T-helper 22 cell (primary cell): ENCODE data around the gene GPANK1.
A peak's percentile ranks its signal among the peaks of the same experiment; 100 is the strongest.

ENCODE experiments used
- DNase-seq: peaks from one replicate; pipeline ENCODE4 v3.0.0-alpha.2; 2020; ENCODE audit warnings: low read depth

The GPANK1 gene

DNA sequence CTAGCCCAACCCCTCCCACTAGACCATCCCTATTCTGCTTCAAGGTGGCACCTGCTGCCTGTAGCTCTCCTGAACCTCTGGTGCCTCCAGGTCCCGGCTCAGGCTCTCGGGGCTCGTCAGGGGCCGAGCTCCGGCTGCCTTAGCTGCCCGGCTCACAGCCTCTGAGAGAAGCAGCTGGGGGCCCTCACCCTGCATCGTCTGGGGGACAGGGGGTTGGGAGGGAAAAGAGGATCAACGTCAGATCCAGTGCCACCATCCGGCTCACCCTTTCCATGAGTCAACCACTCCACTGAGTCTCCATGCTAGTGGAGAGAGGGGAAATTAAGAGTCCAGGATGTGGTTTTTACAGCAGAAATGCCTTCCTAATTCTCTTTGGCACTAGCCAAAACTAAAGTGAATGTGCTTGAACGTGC is 25.3 kb downstream of the GPANK1 start:
- DNase-seq, result no peak

DNA sequence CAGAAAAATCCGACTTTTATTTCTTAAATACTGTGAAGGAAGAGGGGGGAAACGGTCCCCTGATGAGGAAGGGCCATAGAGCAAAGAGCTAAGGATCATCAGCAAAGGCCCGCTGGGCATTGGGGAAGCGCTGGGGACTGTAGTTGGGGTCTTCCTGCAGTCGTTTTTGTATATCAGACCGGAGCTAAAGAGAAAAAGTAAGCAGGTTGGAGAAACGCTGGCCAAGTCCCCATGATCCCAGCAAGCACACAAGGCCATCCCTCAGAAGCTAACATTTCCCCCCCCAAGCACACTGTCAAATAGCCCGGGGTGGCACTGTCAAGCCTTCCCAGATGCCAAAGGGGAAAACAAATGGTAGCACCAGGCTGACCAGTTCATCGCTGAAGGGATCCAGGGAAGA is 25.8 kb downstream of the GPANK1 start:
- no peak for DNase-seq

DNA sequence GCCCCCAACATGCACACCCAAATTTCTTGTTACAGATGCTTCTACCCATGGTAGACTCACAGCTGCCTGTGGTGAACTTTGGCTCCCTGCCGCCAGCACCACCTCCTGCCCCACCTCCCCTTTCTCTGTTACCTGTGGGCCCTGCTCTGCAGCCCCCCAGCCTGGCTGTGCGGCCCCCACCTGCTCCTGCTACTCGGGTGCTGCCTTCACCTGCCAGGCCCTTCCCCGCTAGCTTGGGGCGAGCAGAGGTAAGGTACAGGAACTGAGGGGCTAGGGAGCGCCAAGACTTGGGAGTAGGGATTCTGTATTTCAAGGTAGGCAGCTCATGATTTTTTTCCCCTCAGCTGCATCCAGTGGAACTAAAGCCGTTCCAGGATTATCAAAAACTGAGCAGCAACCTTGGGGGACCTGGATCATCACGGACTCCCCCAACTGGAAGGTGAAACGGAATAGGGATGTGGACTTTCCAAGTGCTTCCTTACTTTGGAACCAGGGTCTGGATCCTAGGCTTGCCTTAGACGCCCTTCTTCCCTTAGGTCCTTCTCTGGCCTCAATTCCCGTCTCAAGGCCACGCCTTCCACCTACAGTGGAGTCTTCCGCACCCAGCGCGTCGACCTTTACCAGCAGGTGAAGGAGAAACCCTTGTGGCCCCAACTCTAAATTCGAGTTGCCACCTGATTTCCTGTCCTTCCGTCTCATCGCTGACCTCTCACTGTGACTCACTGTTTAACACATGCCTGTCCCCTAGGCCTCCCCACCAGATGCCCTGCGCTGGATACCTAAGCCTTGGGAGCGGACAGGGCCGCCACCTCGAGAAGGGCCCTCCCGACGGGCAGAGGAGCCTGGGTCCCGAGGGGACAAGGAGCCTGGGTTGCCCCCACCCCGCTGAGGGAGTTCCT is 27.9 kb downstream of the GPANK1 start:
- no peak for DNase-seq

DNA sequence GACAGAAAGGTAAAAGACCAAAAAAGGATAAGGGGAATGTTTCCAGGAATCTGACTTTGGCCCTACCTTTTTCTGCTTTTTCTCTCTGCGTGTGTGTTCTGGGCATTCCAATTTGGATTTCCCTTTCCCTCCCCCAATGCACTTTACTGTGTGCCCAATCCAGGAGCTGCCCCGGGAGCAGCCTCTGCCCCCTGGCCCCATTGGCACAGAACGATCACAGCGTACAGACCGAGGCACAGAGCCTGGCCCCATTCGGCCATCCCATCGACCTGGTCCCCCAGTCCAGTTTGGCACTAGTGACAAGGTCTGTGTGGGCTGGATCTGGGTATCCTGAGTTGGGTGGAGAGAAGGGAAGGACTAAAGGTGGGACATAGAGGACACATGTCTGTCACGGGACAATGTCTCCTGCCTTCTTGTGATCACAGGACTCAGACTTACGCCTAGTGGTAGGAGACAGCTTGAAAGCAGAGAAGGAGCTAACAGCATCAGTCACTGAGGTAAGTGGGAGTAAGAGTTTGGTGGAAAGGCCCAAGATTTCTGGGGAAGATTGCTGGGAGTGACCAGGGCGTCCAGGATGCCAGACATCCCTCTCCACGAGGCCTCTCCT is 29.7 kb downstream of the GPANK1 start:
- DNase-seq, result no peak

DNA sequence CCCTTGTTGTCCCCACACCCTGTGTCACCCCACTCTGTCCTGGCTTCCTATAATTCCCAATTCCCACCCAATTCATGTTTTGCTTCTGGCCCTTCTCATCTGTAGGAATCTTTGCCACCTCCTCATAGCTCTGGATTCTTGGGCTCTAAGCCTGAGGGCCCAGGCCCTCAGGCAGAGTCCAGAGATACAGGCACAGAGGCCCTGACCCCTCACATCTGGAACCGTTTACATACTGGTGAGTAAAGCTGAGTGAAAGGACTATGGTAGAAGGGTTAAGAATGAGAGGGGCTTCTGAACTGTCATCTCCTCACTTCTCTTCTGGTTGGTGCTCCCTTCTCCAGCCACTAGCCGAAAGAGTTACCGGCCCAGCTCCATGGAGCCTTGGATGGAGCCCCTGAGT is 30.7 kb downstream of the GPANK1 start:
- DNase-seq, result no peak

DNA sequence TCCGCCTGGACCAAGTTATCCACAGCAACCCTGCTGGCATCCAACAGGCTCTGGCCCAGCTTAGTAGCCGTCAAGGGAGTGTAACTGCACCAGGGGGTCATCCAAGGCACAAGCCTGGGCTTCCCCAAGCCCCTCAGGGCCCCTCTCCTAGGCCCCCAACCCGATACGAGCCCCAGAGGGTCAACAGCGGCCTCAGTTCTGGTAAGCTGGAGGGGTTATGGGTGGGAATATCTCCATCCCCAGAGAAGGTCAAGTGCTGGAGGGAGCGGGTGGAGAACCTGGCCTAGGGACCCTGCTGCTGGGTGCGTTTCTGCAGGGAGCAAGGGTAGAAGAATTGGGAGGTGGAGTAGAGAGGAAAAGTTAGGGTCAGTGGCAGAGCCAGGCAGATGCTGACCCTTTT is 31.4 kb downstream of the GPANK1 start:
- no peak for DNase-seq

DNA sequence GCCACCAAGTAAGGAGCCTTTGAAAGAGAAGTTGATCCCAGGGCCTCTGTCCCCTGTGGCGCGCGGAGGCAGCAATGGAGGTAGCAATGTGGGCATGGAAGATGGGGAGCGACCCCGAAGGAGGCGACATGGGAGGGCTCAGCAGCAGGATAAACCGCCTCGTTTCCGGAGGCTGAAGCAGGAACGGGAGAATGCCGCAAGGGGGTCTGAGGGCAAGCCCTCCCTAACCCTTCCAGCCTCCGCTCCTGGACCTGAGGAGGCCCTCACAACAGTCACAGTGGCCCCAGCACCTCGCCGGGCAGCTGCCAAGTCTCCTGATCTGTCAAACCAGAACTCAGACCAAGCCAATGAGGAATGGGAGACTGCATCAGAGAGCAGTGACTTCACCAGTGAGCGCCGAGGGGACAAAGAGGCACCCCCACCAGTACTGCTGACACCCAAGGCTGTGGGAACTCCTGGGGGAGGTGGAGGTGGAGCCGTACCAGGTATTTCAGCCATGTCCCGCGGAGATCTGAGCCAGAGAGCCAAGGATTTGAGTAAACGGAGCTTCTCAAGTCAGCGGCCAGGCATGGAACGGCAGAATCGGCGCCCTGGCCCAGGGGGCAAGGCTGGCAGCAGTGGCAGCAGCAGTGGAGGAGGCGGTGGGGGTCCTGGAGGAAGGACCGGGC is 32.4 kb downstream of the GPANK1 start:
- no peak for DNase-seq

DNA sequence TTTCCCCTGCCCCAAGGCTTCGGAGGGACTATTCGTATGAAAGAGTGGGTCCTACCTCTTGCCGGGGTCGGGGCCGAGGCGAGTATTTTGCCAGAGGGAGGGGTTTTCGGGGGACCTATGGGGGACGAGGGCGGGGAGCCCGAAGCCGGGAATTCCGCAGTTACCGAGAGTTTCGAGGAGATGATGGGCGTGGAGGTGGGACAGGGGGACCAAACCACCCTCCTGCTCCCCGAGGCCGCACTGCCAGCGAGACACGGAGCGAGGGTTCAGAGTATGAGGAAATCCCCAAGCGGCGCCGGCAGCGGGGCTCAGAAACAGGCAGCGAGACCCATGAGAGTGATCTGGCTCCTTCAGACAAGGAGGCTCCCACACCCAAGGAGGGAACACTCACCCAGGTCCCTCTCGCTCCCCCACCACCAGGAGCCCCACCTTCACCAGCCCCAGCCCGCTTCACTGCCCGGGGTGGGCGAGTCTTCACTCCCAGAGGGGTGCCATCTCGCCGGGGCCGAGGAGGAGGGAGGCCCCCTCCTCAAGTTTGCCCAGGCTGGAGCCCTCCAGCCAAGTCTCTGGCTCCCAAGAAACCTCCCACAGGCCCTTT is 33.0 kb downstream of the GPANK1 start:
- DNase-seq, result no peak

DNA sequence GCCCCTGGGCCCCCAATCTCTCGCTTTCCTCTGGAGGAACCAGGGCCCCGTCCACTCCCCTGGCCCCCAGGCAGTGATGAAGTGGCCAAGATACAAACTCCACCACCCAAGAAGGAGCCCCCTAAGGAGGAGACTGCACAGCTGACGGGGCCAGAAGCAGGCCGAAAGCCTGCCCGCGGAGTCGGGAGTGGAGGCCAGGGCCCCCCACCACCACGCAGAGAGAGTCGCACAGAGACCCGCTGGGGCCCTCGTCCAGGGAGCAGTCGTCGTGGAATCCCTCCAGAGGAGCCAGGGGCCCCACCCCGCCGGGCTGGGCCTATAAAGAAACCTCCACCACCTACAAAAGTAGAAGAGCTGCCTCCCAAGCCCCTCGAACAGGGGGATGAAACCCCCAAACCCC is 33.6 kb downstream of the GPANK1 start:
- DNase-seq, result no peak

DNA sequence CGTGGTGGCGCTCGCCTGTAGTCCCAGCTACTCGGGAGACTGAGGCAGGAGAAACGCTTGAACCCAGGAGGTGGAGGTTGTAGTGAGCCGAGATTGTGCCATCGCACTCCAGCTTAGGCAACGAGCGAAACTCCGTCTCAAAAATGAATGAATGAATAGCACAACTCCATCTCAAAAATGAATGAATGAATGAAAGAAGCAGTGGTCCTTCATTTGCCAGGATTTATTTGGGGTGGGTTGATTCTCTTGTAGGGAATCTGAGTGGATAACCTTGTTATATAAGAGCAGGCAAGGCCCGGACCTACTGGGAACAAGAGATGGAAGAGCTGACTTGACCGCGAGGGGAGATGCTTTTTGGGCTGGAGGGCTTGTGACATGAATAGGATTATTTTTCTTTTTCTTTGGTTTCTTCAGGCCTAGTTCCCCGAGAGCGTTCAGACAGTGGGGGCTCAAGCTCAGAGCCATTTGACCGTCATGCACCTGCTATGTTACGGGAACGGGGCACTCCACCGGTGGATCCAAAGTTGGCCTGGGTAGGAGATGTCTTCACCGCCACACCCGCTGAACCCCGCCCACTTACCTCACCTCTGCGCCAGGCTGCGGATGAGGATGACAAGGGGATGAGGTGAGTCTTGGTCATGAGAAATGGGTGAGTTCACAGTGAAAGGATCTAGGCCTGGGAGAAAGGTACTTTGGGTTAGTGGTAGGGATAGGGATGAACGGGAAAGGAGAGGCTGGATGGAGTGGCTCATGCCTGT is 34.4 kb downstream of the GPANK1 start:
- no peak for DNase-seq

DNA sequence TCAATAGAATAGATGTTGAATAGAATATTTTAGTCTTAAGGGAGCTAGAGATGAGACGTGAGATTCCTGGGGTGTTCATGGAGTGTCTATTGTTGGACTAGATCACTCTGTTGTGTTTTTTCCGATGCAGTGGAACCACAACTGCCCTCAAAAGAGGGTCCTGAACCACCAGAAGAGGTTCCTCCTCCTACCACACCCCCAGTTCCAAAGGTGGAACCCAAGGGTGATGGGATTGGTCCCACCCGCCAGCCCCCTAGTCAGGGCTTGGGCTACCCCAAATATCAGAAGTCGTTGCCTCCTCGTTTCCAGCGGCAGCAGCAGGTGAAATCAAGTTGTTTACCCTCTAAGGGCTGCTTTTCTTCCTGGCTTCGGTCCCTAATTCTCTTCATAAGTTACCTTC is 35.8 kb downstream of the GPANK1 start:
- no peak for DNase-seq

DNA sequence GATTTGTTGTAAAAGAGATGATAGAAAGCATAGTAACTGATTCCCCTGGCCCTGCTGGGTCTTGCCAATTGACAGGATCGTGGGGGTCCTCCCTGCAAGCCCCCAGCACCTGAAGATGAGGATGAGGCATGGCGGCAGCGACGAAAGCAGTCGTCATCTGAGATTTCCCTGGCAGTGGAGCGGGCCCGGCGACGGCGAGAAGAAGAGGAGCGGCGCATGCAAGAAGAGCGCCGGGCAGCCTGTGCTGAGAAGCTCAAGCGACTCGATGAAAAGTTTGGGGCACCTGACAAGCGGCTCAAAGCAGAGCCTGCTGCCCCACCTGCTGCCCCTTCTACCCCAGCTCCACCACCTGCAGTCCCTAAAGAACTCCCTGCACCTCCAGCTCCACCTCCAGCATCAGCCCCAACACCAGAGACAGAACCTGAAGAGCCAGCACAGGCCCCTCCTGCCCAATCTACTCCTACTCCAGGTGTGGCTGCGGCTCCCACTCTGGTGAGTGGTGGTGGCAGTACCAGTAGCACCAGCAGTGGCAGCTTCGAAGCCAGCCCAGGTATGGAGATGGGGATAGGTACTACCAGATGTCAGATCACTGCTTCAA is 37.0 kb downstream of the GPANK1 start:
- no peak for DNase-seq

DNA sequence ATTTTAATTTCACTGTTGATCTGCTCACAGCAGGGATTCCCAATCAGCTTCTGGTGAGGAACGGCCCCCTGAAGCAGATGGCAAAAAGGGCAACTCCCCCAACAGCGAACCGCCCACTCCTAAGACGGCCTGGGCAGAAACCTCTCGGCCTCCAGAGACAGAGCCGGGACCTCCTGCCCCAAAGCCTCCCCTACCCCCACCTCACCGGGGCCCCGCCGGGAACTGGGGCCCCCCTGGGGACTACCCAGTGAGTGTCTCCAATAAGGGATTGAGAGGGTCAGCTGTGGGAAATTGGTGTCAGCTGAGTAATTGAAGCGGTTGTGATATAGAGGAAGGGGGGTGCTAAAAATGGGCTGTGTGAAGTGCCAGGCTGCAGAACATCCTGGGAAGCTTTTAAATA is 37.8 kb downstream of the GPANK1 start:
- DNase-seq, result no peak

DNA sequence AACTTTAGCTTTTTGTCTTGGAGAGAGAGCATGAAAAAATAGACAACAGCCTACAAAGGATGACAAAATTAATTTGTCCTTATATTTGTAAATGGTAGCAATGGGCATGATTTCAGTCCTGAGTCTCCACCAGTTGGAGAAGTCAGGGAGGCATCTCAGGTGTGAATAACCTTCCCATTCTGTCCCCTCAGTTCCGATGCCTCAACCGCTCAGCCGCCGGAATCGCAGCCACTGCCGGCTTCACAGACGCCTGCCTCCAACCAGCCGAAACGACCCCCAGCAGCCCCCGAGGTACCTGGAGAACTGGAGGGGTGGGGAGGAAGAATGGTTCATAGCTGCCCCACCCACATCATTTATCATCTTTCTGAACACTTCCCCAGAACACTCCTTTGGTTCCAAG is 40.7 kb downstream of the GPANK1 start:
- no peak for DNase-seq

DNA sequence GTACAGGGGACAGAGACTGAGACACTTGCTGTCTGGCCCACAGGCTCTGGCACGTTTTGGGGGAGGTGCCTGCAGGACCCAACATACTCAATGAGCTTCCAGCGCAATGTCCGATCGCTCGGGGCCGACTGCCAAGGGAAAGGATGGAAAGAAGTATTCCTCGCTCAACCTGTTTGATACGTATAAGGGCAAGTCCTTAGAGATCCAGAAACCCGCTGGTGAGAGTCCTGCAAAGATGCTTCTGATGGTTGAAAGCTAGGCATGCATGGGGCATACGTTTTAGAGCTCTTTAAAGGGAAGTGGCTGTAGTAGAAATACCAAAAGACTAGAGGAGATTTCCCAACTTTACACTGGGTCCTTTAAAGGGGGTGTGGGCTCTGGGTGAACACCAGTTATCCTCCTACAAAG is 42.1 kb downstream of the GPANK1 start:
- DNase-seq, result no peak

DNA sequence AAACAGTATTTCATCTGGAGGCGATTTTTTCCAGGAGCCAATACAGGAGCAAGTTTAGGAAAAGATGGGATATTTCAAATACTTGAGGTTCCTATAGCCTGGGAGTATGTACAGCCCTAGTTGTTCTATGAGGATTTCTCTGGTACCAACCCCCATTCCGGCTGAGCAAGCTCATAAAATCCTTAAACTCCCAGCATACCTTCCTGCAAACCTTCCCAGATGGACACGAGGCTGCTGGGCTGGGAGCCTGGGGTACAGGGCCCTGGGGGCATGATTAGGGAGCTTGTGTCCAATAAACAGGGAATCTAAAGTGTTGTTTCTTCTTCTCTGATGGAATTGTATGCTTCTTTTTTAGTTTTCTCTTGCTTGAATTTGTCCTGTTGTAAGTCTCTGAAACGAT is 42.8 kb downstream of the GPANK1 start:
- DNase-seq, result no peak

DNA sequence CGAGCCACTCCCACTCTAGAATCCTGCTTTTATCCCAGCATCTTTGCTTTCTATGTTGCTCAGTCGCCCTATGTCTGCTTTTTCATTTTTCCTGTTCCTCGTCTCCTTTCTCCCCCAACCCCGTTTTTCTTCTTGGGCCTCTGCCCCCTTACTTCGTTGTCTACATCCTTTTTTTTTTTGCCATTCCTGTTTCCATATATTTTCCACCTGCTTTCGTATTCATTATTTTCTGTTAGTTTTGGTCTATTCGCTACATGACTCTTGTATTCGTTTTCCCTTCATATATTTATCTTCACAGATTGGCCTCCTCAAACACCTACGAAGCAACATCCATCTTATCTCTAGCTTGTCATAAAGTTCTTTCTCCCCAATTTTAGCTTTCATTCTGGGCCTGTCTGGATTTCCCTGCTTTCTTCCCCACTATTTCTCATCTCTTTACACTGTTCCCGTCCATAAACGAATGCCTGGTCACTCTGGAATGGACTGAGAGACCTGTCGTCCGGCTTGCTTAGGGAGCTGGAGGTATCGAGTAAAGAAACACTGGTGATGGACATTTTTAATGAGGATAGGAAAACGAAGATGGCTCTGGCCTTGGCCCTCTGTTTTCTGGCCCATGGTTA is 43.4 kb downstream of the GPANK1 start:
- DNase-seq, result no peak

DNA sequence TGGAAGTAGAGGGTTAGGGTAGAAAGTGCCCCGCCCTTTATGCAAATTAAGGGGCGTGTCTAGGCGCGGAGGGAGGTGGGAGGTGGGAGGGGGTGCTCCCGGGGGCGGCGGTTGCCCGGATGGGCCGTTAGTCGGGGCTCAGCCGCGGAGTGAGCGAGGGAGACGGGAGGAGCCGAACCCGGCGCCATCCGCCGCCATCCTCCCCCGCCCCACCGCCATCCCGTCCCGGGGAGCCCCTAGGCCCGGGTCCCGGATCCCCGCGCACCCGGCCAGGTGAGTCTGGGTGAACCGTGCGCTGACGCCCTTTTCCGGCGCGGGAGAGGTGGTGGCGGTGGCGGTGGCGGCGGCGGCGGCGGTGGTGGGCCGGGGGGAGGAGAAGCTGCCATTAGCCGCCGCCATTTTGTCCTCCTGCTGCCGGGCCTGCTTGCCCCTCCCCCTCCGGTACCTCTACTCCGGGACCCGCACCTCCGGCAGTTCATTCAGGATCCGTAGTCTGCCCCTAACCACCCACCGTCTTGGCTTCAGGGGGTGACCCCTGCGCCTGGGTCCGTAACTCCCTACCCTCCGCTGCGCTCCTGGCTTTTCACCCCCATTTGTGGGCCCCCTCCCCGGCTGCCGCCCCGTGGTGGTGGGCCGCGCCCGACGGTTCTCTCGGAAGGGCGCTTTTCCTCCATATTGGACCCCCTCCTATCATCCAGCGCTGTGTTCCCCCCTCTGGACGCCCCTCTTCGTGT is 44.0 kb downstream of the GPANK1 start, which contains the start of gene PRRC2A:
Gene PRRC2A, plus strand, starts transcription at position 130 of the 734 bp plus-strand sequence. CDS start 2,075 bp downstream, outside the sequence.
- DNase-seq, result no peak

DNA sequence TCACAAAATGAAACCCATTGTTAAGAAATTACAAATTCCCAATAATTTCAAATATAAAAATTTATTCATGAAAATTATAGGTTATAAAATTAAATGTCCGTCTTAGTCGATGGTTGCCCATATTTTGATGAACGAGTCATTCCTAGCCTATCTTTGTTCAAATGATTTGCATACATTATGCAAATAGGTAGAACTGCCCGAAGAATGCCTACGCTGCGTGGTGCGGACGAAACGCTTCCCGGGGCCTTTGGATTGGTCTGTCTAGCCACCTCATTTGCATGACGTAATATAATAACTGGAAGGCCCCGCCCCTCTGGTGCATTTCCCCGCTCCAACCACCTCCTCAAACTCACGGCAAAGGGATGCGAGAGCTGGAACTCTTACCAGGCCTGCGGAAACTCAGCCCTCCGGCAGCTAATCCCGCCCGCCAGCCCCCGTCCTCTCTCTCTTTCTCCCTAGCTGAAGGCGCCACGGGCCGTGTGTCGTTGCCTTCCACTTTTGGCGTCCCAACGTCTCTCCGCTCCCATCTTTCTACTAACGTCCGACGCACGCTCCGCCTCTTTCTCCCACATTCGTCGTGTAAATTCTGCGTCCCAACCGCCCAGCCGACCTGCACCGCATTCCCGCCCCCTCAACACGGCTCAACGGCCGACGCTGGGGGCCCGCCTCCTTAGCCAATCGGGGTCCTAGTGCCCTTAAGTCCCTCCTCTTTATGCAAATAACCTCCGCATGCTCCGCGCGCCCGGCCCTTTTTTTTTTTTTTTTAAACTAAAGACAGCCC is 44.8 kb downstream of the GPANK1 start:
- peak; percentile 95 for DNase-seq
